Spleen (tissue), 11 donors: ENCODE measurements around the gene KLHDC10. TPM values are rescaled to one million over a fixed set of nuclear protein-coding genes. Genes with fewer than 3 reads are reported as not detected.

Experiments used
- DNase-seq: peaks from one replicate; pipeline ENCODE4 v3.0.0-alpha.2; 2020
- H3K27ac ChIP-seq, 8 donors: fragments of 200-600 bp; sonication (generic) in 7 of 8; 1 replicate in 4 of 8; 2 replicates in 4 of 8; pipeline versions ENCODE4 v1.5.0 to v1.8.0; 2016 to 2021; ENCODE audit warnings: inconsistent platforms in 4 of 8, mild to moderate bottlenecking in 4 of 8, moderate library complexity in 1 of 8
- H3K27me3 ChIP-seq, 7 donors: fragments of 200-600 bp; sonication (generic) in 6 of 7; replicated peaks in 1 of 7; 1 replicate in 4 of 7; 2 replicates in 3 of 7; pipeline versions ENCODE4 v1.5.0 to v1.8.0; 2016 to 2021; ENCODE audit warnings: inconsistent platforms in 3 of 7, mild to moderate bottlenecking in 1 of 7
- H3K36me3 ChIP-seq, 6 donors: fragments of 200-600 bp; sonication (generic) in 5 of 6; 1 replicate in 4 of 6; 2 replicates in 2 of 6; pipeline versions ENCODE4 v1.5.0 to v1.8.0; 2016 to 2021; ENCODE audit warnings: inconsistent platforms in 2 of 6
- H3K4me1 ChIP-seq, 6 donors: fragments of 200-600 bp; sonication (generic) in 5 of 6; 1 replicate in 3 of 6; 2 replicates in 3 of 6; pipeline versions ENCODE4 v1.5.0 to v1.8.0; 2016 to 2021; ENCODE audit warnings: inconsistent platforms in 3 of 6
- H3K4me3 ChIP-seq, 8 donors: fragments of 200-600 bp; sonication (generic) in 7 of 8; 1 replicate in 4 of 8; 2 replicates in 4 of 8; pipeline versions ENCODE4 v1.5.0 to v1.8.0; 2016 to 2021; ENCODE audit warnings: inconsistent platforms in 4 of 8, mild to moderate bottlenecking in 4 of 8, moderate library complexity in 2 of 8
- H3K9me3 ChIP-seq, 8 donors: fragments of 200-600 bp; sonication (generic) in 7 of 8; 1 replicate in 4 of 8; 2 replicates in 4 of 8; pipeline versions ENCODE4 v1.5.0 to v1.8.0; 2016 to 2021; ENCODE audit warnings: inconsistent platforms in 4 of 8
- CTCF ChIP-seq, 11 experiments: fragments of 200-600 bp in 7 of 11; fragments of 450-650 bp in 4 of 11; sonication (generic) in 4 of 11; IDR thresholded peaks in 8 of 11; conservative IDR thresholded peaks in 3 of 11; 1 replicate in 7 of 11; 2 replicates in 4 of 11; pipeline versions ENCODE4 v1.4.0 to v1.8.0; 2016 to 2021; ENCODE audit warnings: antibody characterized with exemption in 11 of 11, inconsistent platforms in 4 of 11, mild to moderate bottlenecking in 1 of 11
- POLR2A ChIP-seq, 3 donors: fragments of 450-650 bp; IDR thresholded peaks; one replicate each; pipeline ENCODE4 v1.5.1; 2017; ENCODE audit warnings: antibody characterized with exemption in 3 of 3, mild to moderate bottlenecking in 1 of 3
- POLR2AphosphoS5 ChIP-seq, 3 donors: sonication (generic); formaldehyde crosslinking; IDR thresholded peaks; one replicate each; pipeline ENCODE4 v1.5.1; 2017; ENCODE audit warnings: antibody characterized with exemption in 3 of 3
- WGBS, 5 donors: extraction: QIAGEN DNeasy Blood & Tissue Kit in 3 of 5; methylation state at CpG; one replicate each; pipeline versions ENCODE4 v1.1.5 to v1.1.7; 2013 to 2018; 5-methylcytosine and 5-hydroxymethylcytosine counted together
- intact Hi-C: fragments of 100-400 bp; cut with DNase I; formaldehyde crosslinking; loops from one replicate; pipeline ENCODE4 v1.15.0; 2023; ENCODE audit warnings: low total_unique reads
- polyA plus RNA-seq, 3 donors: library from polyadenylated mRNA; stranded (reverse); fragments of 200-250 nt; gene quantifications; one replicate each; pipeline ENCODE4 v1.2.1, GENCODE V29; 2013
- total RNA-seq, 7 donors: library from RNA; depleted of rRNA in 3 of 7; stranded (reverse); fragments of >200 nt in 3 of 7; fragmentation: NEBNext Ultra II Directional in 4 of 7; extraction: Animal tissue kit (Norgen Biotek cat#: 25700) in 4 of 7; gene quantifications; one replicate each; pipeline versions ENCODE4 v1.1.0 to v1.2.1, GENCODE V29; 2016 to 2021
- donor health status: healthy with polysubstance abuse.
- donor health status: DM: no; HTN: no; CAD: no; lungs with moderate emphysema.
- donor health status: DM: no; HTN: no; CAD: no.
- donor health status: Bipolar disorder and iron deficiency.
- donor health status: healthy.
- donor health status: DM: no; HTN: no; CAD: no.
- donor health status: DM: yes; HTN: yes; CAD: no.

KLHDC10 gene
- total and polyA plus RNA-seq, 10 donors = 4.8 to 33.7 (median 21.9) TPM

- intact Hi-C loops = no loop called here
- Histone ChIP-seq H3K27ac (no peak overlapping the region), H3K9me3 (no peaks in the 10 kb centered on the region), H3K4me3 (no peak overlapping the region), H3K27me3 (no peaks in the 10 kb centered on the region), H3K4me1 (peaks cover 4 to 61% (median 19%) of the 10 kb centered on the region in 6 donors), H3K36me3 (peaks cover 0 to 17% (median 0%) of the 10 kb centered on the region in 6 donors)
- TF ChIP-seq POLR2A (IDR thresholded peaks at IDR 0.05) = no peak
- TF ChIP-seq POLR2AphosphoS5 (IDR thresholded peaks at IDR 0.05) = no peak
- TF ChIP-seq CTCF (IDR thresholded peaks at IDR 0.05 in 8 of 11, conservative IDR thresholded peaks at IDR 0.05 in 3 of 11) = no peak
- no peak for DNase-seq
- 82 to 91% (median 84%) methylated on average over 1 of the region's 1 CpG for WGBS, 5 donors
Observed at GRCh38 chr7:130087364-130087763, 17.0 kb downstream of the KLHDC10 start.

- 62 to 74% (median 69%) methylated on average over 4 of the region's 4 CpGs for WGBS, 5 donors
- TF ChIP-seq POLR2A (IDR thresholded peaks at IDR 0.05) = no peak
- no peak for TF ChIP-seq CTCF (IDR thresholded peaks at IDR 0.05 in 8 of 11, conservative IDR thresholded peaks at IDR 0.05 in 3 of 11)
- no peak for TF ChIP-seq POLR2AphosphoS5 (IDR thresholded peaks at IDR 0.05)
- peaks cover 0 to 11% (median 0%) of the 10 kb centered on the region in 6 donors for H3K36me3 ChIP-seq
- peaks cover 4 to 54% (median 21%) of the 10 kb centered on the region in 6 donors for H3K4me1 ChIP-seq
- no peak overlapping the region for H3K4me3 ChIP-seq
- H3K27me3 ChIP-seq = no peaks in the 10 kb centered on the region
- H3K27ac ChIP-seq = no peak overlapping the region
- H3K9me3 ChIP-seq = no peaks in the 10 kb centered on the region
- DNase-seq = no peak
- intact Hi-C loops = no loop called here
Observed at GRCh38 chr7:130090745-130091532, 20.6 kb downstream of the KLHDC10 start.

- H3K36me3 ChIP-seq = peaks cover 0 to 11% (median 0%) of the 10 kb centered on the region in 6 donors
- H3K27me3 ChIP-seq = no peaks in the 10 kb centered on the region
- WGBS, 5 donors = 88 to 98% (median 89%) methylated on average over 1 of the region's 1 CpG
- peak overlapping the region in 4 of 8 donors; percentile 9 to 52 (median 25) for H3K27ac ChIP-seq
- no peak overlapping the region for H3K4me3 ChIP-seq
- TF ChIP-seq POLR2A (IDR thresholded peaks at IDR 0.05) (no peak), CTCF (IDR thresholded peaks at IDR 0.05 in 8 of 11, conservative IDR thresholded peaks at IDR 0.05 in 3 of 11) (no peak)
- H3K9me3 ChIP-seq = no peaks in the 10 kb centered on the region
- intact Hi-C loops = no loop called here
- no peak for DNase-seq
- H3K4me1 ChIP-seq = peaks cover 0 to 43% (median 18%) of the 10 kb centered on the region in 6 donors
Observed at GRCh38 chr7:130091999-130092398, 21.7 kb downstream of the KLHDC10 start.

GRCh38 chr7:130092598-130092997, 22.3 kb downstream of the KLHDC10 start:
- Histone ChIP-seq H3K4me1 (peaks cover 0 to 40% (median 16%) of the 10 kb centered on the region in 6 donors), H3K9me3 (no peaks in the 10 kb centered on the region), H3K4me3 (no peak overlapping the region), H3K27ac (peak overlapping the region in 4 of 8 donors; percentile 9 to 52 (median 25)), H3K36me3 (peaks cover 0 to 11% (median 0%) of the 10 kb centered on the region in 6 donors), H3K27me3 (no peaks in the 10 kb centered on the region)
- intact Hi-C loops = no loop called here
- 67 to 87% (median 78%) methylated on average over 2 of the region's 2 CpGs for WGBS, 5 donors
- no peak for DNase-seq
- TF ChIP-seq POLR2AphosphoS5 (IDR thresholded peaks at IDR 0.05) (no peak), CTCF (IDR thresholded peaks at IDR 0.05 in 8 of 11, conservative IDR thresholded peaks at IDR 0.05 in 3 of 11) (no peak), POLR2A (IDR thresholded peaks at IDR 0.05) (no peak)
